BLaER1 treated with 17β-estradiol and CSF1 and Interleukin-3, amounts not matched to agents 10 nM and 100 nM (cell line): ENCODE measurements around the gene HLCS.

Source experiments
- H3K27ac ChIP-seq, 11 experiments: shearing (Covaris generic); formaldehyde crosslinking; 2 replicates each; pipeline ENCODE4 v1.8.1; 2022
- H3K27me3 ChIP-seq, 11 experiments: shearing (Covaris generic); formaldehyde crosslinking; 2 replicates each; pipeline ENCODE4 v1.8.1; 2022
- H3K36me3 ChIP-seq, 11 experiments: shearing (Covaris generic); formaldehyde crosslinking; 2 replicates each; pipeline ENCODE4 v1.8.1; 2022
- H3K4me1 ChIP-seq, 10 experiments: shearing (Covaris generic); formaldehyde crosslinking; 2 replicates each; pipeline ENCODE4 v1.8.1; 2022
- H3K4me2 ChIP-seq, 11 experiments: shearing (Covaris generic); formaldehyde crosslinking; 2 replicates each; pipeline ENCODE4 v1.8.1; 2022
- H3K4me3 ChIP-seq, 10 experiments: shearing (Covaris generic); formaldehyde crosslinking; 2 replicates each; pipeline ENCODE4 v1.8.1; 2022
- H3K9ac ChIP-seq, 11 experiments: shearing (Covaris generic); formaldehyde crosslinking; 2 replicates each; pipeline ENCODE4 v1.8.1; 2022
- H3K9me3 ChIP-seq, 11 experiments: shearing (Covaris generic); formaldehyde crosslinking; replicated peaks in 1 of 11; 2 replicates each; pipeline ENCODE4 v1.8.1; 2022
- H4K20me1 ChIP-seq, 11 experiments: shearing (Covaris generic); formaldehyde crosslinking; 2 replicates each; pipeline ENCODE4 v1.8.1; 2022
- Cebpa-rat ChIP-seq, 11 experiments: shearing (Covaris generic); IDR thresholded peaks; 2 replicates each; pipeline ENCODE4 v1.8.1; 2022

The HLCS gene

DNA sequence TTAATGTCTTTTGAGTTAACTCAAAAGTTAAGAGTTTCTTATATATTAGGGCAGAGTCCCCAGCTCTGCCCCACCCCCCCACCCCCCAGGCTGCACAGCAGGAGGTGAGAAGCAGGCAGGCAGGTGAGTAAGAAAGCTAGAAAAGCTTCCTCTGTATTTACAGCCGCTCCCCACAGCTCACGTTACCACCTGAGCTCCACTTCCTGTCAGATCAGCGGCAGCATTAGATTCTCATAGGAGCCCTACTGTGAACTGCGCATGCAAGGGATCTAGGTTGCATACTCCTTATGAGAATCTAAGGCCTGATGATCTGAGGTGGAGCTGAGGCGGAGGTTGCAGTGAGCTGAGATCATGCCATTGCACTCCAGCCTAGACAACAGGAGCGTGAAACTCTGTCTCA is 185.6 kb downstream of the HLCS start:
- Histone ChIP-seq H3K36me3 (no peaks in the 10 kb centered on the region), H3K4me1 (no peaks in the 10 kb centered on the region), H3K27ac (no peak overlapping the region), H3K9ac (no peak overlapping the region), H4K20me1 (no peaks in the 10 kb centered on the region), H3K4me2 (no peak overlapping the region), H3K9me3 (peaks cover 0 to 13% (median 0%) of the 10 kb centered on the region in 11 experiments; a peak in 4 of 22 replicates), H3K27me3 (no peaks in the 10 kb centered on the region), H3K4me3 (no peak overlapping the region)
- TF ChIP-seq Cebpa-rat (IDR thresholded peaks at IDR 0.05): no peak

DNA sequence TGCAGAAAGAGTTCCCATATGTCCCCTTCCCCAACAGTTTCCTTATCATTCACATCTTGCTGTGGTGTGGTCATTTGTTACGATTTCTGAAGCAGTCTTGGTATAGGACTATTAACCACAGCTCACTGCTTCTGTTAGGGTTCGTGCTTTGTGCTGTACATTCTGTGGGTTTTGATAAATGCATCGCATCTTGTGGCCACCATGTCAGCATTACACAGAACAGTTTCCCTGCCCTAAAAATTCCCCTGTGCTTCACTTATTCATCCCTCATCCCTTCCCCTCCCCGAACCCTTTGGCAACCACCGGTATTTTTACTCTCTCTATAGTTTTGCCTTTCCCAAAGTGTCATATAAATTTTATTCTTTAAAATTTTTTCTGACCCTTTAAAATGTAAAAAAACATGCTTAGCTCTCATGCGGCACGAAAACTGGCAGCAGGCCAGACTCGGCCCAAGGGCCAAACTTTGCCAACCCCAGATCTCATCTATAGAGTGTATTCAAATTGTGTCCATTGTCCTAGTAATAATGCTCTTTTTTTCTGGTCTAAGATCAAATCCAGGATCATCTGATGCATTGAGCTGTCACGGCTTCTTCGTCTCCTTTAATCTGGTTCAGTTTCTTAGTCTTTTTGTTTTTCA is 189.4 kb downstream of the HLCS start:
- peaks cover 0 to 4% (median 0%) of the 10 kb centered on the region in 10 experiments; a peak in 1 of 20 replicates for H3K4me1 ChIP-seq
- no peak overlapping the region for H3K9ac ChIP-seq
- TF ChIP-seq Cebpa-rat (IDR thresholded peaks at IDR 0.05): no peak

DNA sequence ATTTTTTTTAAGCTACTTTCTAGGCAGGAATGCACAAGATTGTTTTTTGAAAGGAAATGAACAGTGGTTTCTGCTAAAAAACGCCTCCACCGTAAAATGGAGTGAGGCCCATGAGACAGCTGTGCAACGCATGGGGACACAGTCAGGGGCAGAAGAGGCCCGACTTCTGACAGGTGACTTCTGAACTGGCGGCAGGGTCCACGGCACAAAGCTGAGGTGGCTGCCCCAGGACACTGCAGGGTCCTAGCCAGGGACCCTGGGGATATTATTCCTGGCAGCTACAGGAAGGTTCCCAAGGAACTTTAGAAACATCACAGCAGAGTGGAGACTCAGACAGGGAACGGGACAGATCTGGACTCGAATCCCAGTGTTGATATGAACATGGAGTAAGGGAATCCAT is 192.5 kb downstream of the HLCS start:
- H3K36me3 ChIP-seq: no peaks in the 10 kb centered on the region
- H4K20me1 ChIP-seq: peaks cover 0 to 4% (median 0%) of the 10 kb centered on the region in 11 experiments; a peak in 1 of 22 replicates
- no peak overlapping the region for H3K9ac ChIP-seq
- no peak overlapping the region for H3K27ac ChIP-seq
- no peaks in the 10 kb centered on the region for H3K27me3 ChIP-seq
- H3K9me3 ChIP-seq: no peaks in the 10 kb centered on the region
- H3K4me1 ChIP-seq: peaks cover 0 to 4% (median 0%) of the 10 kb centered on the region in 10 experiments; a peak in 1 of 20 replicates
- TF ChIP-seq Cebpa-rat (IDR thresholded peaks at IDR 0.05): no peak
- no peak overlapping the region for H3K4me3 ChIP-seq
- no peak overlapping the region for H3K4me2 ChIP-seq

More for the DNA sequence above, 189.4 kb downstream of the HLCS start:
- Histone ChIP-seq H3K4me3 (no peak overlapping the region), H3K36me3 (no peaks in the 10 kb centered on the region), H3K27me3 (no peaks in the 10 kb centered on the region), H3K27ac (no peak overlapping the region), H4K20me1 (peaks cover 0 to 4% (median 0%) of the 10 kb centered on the region in 11 experiments; a peak in 1 of 22 replicates), H3K9me3 (peaks cover 0 to 13% (median 0%) of the 10 kb centered on the region in 11 experiments; a peak in 4 of 22 replicates), H3K4me2 (no peak overlapping the region)

DNA sequence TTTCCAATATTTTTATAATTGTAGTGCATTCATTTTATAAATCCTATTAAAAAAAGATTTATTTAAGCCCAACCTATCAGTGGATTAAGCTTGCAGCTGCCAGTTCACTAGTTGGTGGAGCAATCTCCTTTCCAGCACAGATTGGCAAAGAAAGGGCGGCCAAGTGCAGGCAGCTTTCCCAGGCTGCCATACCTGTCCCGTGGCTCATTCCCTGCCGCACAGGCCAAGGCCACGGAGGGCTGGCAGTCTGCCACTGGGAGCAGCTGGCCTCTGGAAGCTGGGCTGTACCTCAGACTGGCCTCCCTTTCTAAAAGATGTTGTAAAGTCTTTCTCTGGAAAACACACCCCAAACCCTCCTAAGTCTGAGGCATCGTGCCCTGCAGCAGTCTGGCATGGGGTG is 193.4 kb downstream of the HLCS start:
- Histone ChIP-seq H3K4me1 (peaks cover 0 to 4% (median 0%) of the 10 kb centered on the region in 10 experiments; a peak in 1 of 20 replicates), H3K27me3 (no peaks in the 10 kb centered on the region), H3K9ac (no peak overlapping the region), H4K20me1 (peaks cover 0 to 4% (median 0%) of the 10 kb centered on the region in 11 experiments; a peak in 1 of 22 replicates), H3K9me3 (no peaks in the 10 kb centered on the region), H3K4me2 (no peak overlapping the region), H3K36me3 (no peaks in the 10 kb centered on the region), H3K27ac (no peak overlapping the region), H3K4me3 (no peak overlapping the region)
- TF ChIP-seq Cebpa-rat (IDR thresholded peaks at IDR 0.05): no peak

DNA sequence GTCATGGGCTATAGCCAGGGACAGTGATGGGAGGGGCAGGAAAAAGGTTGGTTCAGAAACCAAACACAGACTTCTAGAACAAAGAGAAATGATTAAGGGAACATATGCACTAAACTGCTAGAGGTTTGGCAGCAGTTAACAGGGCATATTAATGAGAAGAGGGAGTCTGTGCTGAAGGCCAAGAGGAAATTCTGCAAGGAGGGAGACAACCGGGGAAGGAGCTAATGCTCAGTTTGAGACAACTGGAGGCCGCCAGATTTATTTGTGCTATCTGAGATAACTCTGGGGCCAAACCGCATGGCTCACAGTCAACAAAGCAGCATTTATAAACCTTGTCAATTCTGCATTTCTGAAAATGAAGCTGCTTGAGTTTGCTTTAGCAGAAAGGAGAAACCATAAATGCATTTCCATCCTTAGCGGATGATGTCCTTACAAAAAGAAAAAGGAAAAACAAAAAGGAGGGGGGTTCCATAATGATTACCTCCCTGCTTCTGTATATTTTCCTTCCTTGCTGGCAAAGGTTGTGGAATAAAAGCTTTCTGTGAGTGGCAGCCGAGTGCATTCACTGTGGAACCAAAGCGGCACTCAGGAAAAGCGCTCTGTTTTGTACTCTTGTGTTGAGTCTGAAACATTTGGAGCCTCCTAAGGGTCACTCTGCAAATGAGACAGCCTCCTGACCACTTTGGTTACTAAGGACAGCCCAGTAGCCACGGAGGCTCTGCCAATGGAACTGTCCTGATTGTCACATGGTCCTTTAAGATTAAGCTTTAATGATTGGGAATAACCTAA is 197.2 kb downstream of the HLCS start:
- H3K36me3 ChIP-seq: peaks cover 0 to 9% (median 0%) of the 10 kb centered on the region in 11 experiments; a peak in 4 of 22 replicates

DNA sequence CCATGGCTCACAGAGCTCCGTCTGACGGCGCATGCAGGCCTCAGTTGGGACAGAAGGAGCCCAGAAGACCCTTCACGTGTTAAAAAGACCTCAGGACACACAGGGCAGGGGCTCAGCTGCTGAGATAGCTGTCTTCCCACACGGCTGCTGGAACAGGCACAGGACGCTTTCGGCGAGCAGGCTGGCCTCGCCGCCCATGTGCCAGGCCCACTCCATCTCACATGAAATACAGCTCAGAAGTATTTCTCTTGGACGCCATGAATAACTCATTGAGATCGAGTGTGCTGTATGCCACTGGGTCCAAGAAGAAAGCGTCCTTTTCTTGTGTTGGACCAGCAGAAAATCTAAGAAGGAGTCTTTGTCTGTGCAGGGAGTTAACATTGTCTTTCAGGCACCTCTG is 198.0 kb downstream of the HLCS start:
- H3K4me1 ChIP-seq: peaks cover 0 to 4% (median 0%) of the 10 kb centered on the region in 10 experiments; a peak in 1 of 20 replicates
- peaks cover 0 to 10% (median 0%) of the 10 kb centered on the region in 11 experiments; a peak in 4 of 22 replicates for H3K36me3 ChIP-seq
- no peaks in the 10 kb centered on the region; a peak in 1 of 22 replicates for H3K9me3 ChIP-seq
- no peak for TF ChIP-seq Cebpa-rat (IDR thresholded peaks at IDR 0.05)
- no peak overlapping the region for H3K4me3 ChIP-seq
- H3K27ac ChIP-seq: no peak overlapping the region
- H3K4me2 ChIP-seq: no peak overlapping the region
- peaks cover 0 to 4% (median 0%) of the 10 kb centered on the region in 11 experiments; a peak in 1 of 22 replicates for H4K20me1 ChIP-seq
- no peak overlapping the region for H3K9ac ChIP-seq
- H3K27me3 ChIP-seq: no peaks in the 10 kb centered on the region

More for the DNA sequence above, 197.2 kb downstream of the HLCS start:
- TF ChIP-seq Cebpa-rat (IDR thresholded peaks at IDR 0.05): no peak
- H3K27me3 ChIP-seq: no peaks in the 10 kb centered on the region
- peaks cover 0 to 4% (median 0%) of the 10 kb centered on the region in 11 experiments; a peak in 1 of 22 replicates for H4K20me1 ChIP-seq
- H3K4me3 ChIP-seq: no peak overlapping the region
- H3K4me1 ChIP-seq: peaks cover 0 to 4% (median 0%) of the 10 kb centered on the region in 10 experiments; a peak in 1 of 20 replicates
- no peaks in the 10 kb centered on the region; a peak in 1 of 22 replicates for H3K9me3 ChIP-seq
- H3K4me2 ChIP-seq: no peak overlapping the region
- no peak overlapping the region for H3K27ac ChIP-seq
- no peak overlapping the region for H3K9ac ChIP-seq

DNA sequence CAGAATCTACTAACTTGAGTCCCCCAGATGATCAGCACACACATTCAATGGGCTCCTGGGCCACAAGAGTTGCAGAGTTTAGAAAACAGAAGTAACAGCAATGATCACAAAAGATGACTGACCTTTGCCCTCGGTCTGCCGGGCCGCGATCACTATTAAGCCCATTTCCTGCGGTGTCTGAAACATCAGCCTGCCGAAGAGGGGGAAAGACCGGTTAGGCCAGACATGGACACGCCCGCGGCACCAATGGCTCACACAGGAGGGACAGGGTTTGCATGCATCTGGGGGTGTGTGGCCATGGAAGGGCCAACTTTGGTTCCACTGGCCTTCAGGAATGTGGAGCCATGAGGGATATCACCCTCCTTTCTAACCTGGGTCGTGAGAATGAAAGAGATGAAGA is 199.4 kb downstream of the HLCS start:
- H3K4me2 ChIP-seq: no peak overlapping the region
- H3K4me1 ChIP-seq: no peaks in the 10 kb centered on the region
- peaks cover 0 to 10% (median 0%) of the 10 kb centered on the region in 11 experiments; a peak in 4 of 22 replicates for H3K36me3 ChIP-seq
- TF ChIP-seq Cebpa-rat (IDR thresholded peaks at IDR 0.05): no peak
- H3K27ac ChIP-seq: no peak overlapping the region
- no peak overlapping the region for H3K9ac ChIP-seq
- no peaks in the 10 kb centered on the region for H4K20me1 ChIP-seq
- H3K4me3 ChIP-seq: no peak overlapping the region
- no peaks in the 10 kb centered on the region; a peak in 1 of 22 replicates for H3K9me3 ChIP-seq
- H3K27me3 ChIP-seq: no peaks in the 10 kb centered on the region

DNA sequence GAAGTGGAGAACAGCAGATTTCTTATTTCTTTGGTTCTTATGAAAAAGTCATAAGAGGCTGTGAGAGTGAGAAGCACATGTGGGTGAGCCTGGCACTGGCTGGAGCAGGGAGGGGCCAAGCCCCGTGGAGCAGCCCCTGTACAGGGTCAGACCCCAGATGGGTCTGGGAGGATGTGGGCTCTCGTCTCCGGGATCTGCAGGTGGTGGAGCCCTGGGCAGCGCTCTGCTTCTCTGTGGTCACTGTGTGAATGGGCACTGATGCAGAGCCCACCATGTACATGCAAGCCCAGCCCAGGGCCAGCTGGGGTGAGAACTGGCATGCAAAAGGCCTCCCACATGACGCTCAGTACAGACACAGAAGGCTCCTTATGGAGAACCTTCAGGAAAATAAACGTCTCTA is 200.0 kb downstream of the HLCS start:
- Histone ChIP-seq H3K27me3 (no peaks in the 10 kb centered on the region), H3K4me1 (peaks cover 0 to 4% (median 2%) of the 10 kb centered on the region in 10 experiments; a peak in 9 of 20 replicates), H3K4me3 (no peak overlapping the region), H3K9me3 (no peaks in the 10 kb centered on the region; a peak in 1 of 22 replicates), H3K36me3 (peaks cover 0 to 10% (median 0%) of the 10 kb centered on the region in 11 experiments; a peak in 4 of 22 replicates), H4K20me1 (no peaks in the 10 kb centered on the region), H3K27ac (no peak overlapping the region), H3K4me2 (no peak overlapping the region), H3K9ac (no peak overlapping the region)
- TF ChIP-seq Cebpa-rat (IDR thresholded peaks at IDR 0.05): no peak

DNA sequence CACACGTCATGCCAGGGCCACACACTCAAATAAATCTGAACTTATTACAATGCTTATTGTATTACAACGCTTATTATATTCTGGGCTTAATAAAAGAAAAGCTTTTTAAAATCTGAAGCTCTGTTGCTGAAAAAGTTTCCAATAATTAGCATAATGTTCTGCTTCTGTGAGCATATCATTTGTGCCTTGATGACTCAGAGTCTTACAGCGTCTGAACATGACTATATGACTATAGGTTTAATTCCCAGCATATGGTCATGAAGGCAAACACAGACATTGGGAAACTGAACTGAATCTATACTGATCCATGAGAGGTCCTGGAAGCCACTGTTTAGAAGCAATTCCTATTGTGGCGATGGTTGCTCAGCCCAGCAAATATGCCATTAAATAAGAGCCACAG is 201.2 kb downstream of the HLCS start:
- H3K4me3 ChIP-seq: no peak overlapping the region
- peaks cover 0 to 10% (median 0%) of the 10 kb centered on the region in 11 experiments; a peak in 4 of 22 replicates for H3K36me3 ChIP-seq
- H3K27me3 ChIP-seq: no peaks in the 10 kb centered on the region
- H3K9me3 ChIP-seq: no peaks in the 10 kb centered on the region; a peak in 1 of 22 replicates
- no peak overlapping the region for H3K9ac ChIP-seq
- H3K27ac ChIP-seq: no peak overlapping the region
- TF ChIP-seq Cebpa-rat (IDR thresholded peaks at IDR 0.05): no peak
- H4K20me1 ChIP-seq: no peaks in the 10 kb centered on the region
- no peak overlapping the region for H3K4me2 ChIP-seq
- peaks cover 0 to 13% (median 11%) of the 10 kb centered on the region in 10 experiments; a peak in 12 of 20 replicates for H3K4me1 ChIP-seq
